ENCODE data around the gene MYH6. TPM values are rescaled to one million over a fixed set of nuclear protein-coding genes. Genes with fewer than 3 reads are reported as not detected.

Gene MYH6
- total RNA-seq, 1 donor from 2014 or later: 0.11 TPM

GRCh38 chr14:23442721-23443356 lies 34.8 kb upstream of the MYH6 start:
- intact Hi-C loops (cut with micrococcal nuclease): no loop called here
- Mint-ChIP-seq H3K27ac (no peak overlapping the region), H3K9me3 (no peaks in the 10 kb centered on the region), H3K36me3 (ENCODE audit: low read depth) (no peaks in the 10 kb centered on the region), H3K4me1 (ENCODE audit: low read depth) (no peaks in the 10 kb centered on the region), H3K4me3 (ENCODE audit: low read depth) (no peak overlapping the region), H3K27me3 (ENCODE audit: low read depth) (peaks cover 4% of the 10 kb centered on the region)
- DNase-seq (ENCODE audit: low spot score): no peak

DNA sequence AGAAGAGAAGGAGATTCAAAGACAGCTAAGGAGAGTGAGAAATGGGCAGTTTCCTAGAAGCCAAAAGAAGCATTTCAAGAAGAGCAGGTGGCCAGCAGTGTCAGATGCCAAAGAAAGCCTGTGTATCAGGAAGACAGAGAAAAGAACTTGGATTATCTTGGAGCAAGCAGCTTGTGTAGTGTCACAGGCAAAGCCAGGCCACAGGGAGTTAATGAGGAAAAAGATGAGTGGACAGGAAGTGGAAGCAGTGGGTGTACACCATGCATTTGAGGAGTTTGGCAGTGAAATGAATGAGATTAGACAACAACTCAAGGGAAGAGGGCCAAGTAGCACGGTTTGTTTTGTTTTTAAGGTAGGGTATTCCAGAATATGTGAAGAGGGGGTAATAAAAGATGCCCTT lies 33.0 kb upstream of the MYH6 start:
- Mint-ChIP-seq H3K4me3 (ENCODE audit: low read depth) (no peak overlapping the region), H3K36me3 (ENCODE audit: low read depth) (no peaks in the 10 kb centered on the region), H3K9me3 (no peaks in the 10 kb centered on the region), H3K4me1 (ENCODE audit: low read depth) (no peaks in the 10 kb centered on the region), H3K27ac (no peak overlapping the region), H3K27me3 (ENCODE audit: low read depth) (peaks cover 4% of the 10 kb centered on the region)
- intact Hi-C loops (cut with micrococcal nuclease): no loop called here
- DNase-seq (ENCODE audit: low spot score): no peak

DNA sequence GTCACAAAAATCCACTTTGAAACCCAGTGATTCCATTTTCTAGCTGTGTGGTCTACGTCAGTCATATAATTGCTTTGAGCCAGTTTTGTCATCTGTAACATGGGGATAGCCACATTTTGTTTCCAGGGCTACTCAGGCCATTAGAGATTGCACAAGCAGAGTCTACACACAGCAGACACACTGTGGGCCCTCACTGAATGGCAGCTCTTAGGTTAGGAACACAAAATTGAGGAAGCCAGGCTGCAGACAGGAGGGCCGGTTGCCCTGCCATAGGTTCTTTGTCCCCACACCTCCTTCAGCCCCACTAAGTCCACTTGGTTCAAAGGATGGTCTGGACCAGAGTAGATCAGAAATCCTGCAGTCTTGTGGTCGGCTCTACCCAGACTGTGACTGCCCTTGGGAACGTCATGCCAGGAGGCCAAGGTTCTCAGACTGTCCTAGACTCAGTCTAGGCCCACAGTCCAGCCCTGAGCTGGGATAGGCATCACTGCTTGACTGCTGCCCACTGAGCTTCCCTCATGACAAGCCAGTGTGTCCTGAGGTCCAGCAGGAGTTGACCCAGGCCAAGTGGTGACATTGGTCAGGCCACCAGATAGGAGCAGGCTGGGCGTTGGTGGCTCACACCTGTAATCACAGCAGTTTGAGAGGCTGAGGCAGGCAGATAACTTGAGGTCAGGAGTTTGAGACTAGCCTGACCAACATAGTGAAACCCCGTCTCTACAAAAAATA lies 31.2 kb upstream of the MYH6 start:
- Mint-ChIP-seq H3K4me3 (ENCODE audit: low read depth) (no peak overlapping the region), H3K4me1 (ENCODE audit: low read depth) (no peaks in the 10 kb centered on the region), H3K36me3 (ENCODE audit: low read depth) (no peaks in the 10 kb centered on the region), H3K27me3 (ENCODE audit: low read depth) (peaks cover 4% of the 10 kb centered on the region), H3K9me3 (no peaks in the 10 kb centered on the region), H3K27ac (no peak overlapping the region)
- intact Hi-C loops (cut with micrococcal nuclease): no loop called here
- DNase-seq (ENCODE audit: low spot score): no peak

GRCh38 chr14:23438101-23438971 lies 30.3 kb upstream of the MYH6 start:
- Mint-ChIP-seq H3K4me1 (ENCODE audit: low read depth) (no peaks in the 10 kb centered on the region), H3K9me3 (no peaks in the 10 kb centered on the region), H3K36me3 (ENCODE audit: low read depth) (no peaks in the 10 kb centered on the region), H3K27me3 (ENCODE audit: low read depth) (peaks cover 2% of the 10 kb centered on the region), H3K27ac (no peak overlapping the region), H3K4me3 (ENCODE audit: low read depth) (no peak overlapping the region)
- no peak for DNase-seq (ENCODE audit: low spot score)
- intact Hi-C loops (cut with micrococcal nuclease): no loop called here

DNA sequence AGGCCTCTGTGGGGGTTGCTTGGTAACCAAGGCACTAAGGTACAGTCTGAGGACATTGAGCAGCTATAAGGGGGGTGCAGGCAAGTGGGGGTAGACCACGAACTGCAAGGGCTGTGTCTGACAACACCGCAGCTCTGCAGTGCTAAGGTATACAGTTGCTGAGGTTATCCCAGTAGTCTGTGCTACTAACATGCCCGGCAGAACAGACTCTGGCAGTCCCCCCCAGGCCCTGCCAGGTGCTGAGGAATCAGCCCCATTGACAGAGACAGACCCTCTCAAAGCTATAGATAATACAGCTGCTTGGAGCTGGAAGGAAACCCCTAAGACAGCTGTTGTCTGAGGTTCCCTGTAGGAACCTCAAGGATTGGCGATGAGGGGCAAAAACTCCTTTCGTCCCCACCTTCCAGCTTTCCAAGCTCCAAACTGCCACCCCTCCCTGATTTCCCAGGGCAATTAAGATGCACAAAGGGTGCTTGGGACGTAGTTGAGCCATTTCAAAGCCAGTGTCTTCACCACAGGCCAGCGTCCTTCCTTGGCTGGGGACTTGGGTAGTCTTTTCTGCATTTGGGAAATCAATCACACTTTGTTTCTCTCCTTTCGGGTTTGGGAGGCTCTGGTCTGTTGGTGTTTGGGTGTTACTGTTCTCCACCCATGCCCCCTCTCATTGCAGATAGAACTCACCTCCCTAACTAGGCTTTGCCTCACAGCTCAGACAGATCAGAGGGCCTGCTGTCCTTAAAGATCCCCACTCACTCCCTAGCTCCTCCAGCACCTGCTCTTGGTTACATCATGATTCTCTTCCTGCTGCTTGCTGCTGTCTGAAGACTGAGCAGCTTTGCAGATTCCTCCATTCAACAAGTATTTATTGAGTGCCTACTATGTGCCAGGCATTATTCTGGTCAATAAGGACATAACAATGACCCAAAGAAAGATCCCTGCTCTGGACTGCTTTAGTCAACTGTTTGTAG lies 29.3 kb upstream of the MYH6 start:
- no peaks in the 10 kb centered on the region for H3K36me3 Mint-ChIP-seq (ENCODE audit: low read depth)
- no peak overlapping the region for H3K27ac Mint-ChIP-seq
- H3K4me1 Mint-ChIP-seq (ENCODE audit: low read depth): no peaks in the 10 kb centered on the region
- intact Hi-C loops (cut with micrococcal nuclease): no loop called here
- no peak for DNase-seq (ENCODE audit: low spot score)
- no peak overlapping the region for H3K4me3 Mint-ChIP-seq (ENCODE audit: low read depth)
- peaks cover 2% of the 10 kb centered on the region for H3K27me3 Mint-ChIP-seq (ENCODE audit: low read depth)
- no peaks in the 10 kb centered on the region for H3K9me3 Mint-ChIP-seq

DNA sequence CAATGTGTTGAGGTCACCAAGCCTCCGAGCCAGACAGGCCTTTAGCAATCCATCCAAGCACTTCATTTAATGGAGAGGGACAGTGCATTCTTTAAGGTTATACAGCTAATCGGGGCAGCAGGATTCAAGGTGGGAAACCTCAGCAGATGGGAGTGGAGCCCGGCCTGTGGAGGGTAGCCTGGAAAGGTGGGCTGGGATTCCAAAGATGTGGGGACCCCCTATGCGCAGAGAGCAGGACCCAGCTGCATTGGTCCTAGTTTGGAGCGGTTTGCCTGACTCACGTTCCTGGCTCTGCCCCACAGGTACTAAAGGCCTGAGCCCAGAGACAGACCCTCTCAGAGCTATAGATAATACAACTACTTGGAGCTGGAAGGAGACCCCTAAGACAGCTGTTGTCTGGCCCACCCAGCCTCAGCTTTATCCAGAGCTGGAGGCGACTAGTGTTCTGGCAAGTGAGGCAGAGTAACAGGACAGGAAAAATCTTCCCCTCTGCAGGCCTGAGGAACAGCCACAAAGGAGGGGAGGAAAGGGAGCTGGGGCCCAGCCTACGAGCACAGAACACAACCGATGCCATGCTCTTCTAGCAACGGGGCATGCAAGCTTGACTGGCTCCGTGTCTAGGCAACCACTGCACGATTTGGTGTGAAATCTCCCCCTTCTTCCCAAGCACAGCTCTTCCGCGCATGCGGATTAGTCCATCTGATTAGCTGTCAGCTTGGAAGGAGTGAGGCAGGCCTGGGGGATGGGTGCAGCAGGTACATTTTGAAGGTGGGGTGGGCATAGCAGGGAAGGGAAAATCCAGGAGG lies 28.5 kb upstream of the MYH6 start:
- no peak overlapping the region for H3K4me3 Mint-ChIP-seq (ENCODE audit: low read depth)
- H3K9me3 Mint-ChIP-seq: no peaks in the 10 kb centered on the region
- no peaks in the 10 kb centered on the region for H3K36me3 Mint-ChIP-seq (ENCODE audit: low read depth)
- no peaks in the 10 kb centered on the region for H3K4me1 Mint-ChIP-seq (ENCODE audit: low read depth)
- H3K27me3 Mint-ChIP-seq (ENCODE audit: low read depth): peaks cover 2% of the 10 kb centered on the region
- no peak for DNase-seq (ENCODE audit: low spot score)
- no peak overlapping the region for H3K27ac Mint-ChIP-seq
- intact Hi-C loops (cut with micrococcal nuclease): no loop called here

- no peaks in the 10 kb centered on the region for H3K27me3 Mint-ChIP-seq (ENCODE audit: low read depth)
- DNase-seq (ENCODE audit: low spot score): no peak
- H3K27ac Mint-ChIP-seq: no peak within 1 kb of the TSS
- no peaks in the 10 kb centered on the region for H3K9me3 Mint-ChIP-seq
- no peaks in the 10 kb centered on the region for H3K4me1 Mint-ChIP-seq (ENCODE audit: low read depth)
- H3K36me3 Mint-ChIP-seq (ENCODE audit: low read depth): no peaks in the 10 kb centered on the region
- intact Hi-C loops (cut with micrococcal nuclease): no loop called here
- no peak within 1 kb of the TSS for H3K4me3 Mint-ChIP-seq (ENCODE audit: low read depth)
These were observed 27.7 kb upstream of the MYH6 start, which contains the start of gene MYH7 for GRCh38 chr14:23435543-23436326. MYH7 (minus strand) TSS chr14:23435660; CDS start chr14:23433732, 1,928 bp downstream.

- Mint-ChIP-seq H3K9me3 (no peaks in the 10 kb centered on the region), H3K36me3 (ENCODE audit: low read depth) (no peaks in the 10 kb centered on the region), H3K27ac (no peak overlapping the region), H3K4me3 (ENCODE audit: low read depth) (no peak overlapping the region), H3K27me3 (ENCODE audit: low read depth) (no peaks in the 10 kb centered on the region), H3K4me1 (ENCODE audit: low read depth) (no peaks in the 10 kb centered on the region)
- intact Hi-C loops (cut with micrococcal nuclease): no loop called here
- DNase-seq (ENCODE audit: low spot score): no peak
These were observed 26.6 kb upstream of the MYH6 start for GRCh38 chr14:23434488-23435222.

- DNase-seq (ENCODE audit: low spot score): no peak
- H3K27me3 Mint-ChIP-seq (ENCODE audit: low read depth): no peaks in the 10 kb centered on the region
- H3K36me3 Mint-ChIP-seq (ENCODE audit: low read depth): no peaks in the 10 kb centered on the region
- intact Hi-C loops (cut with micrococcal nuclease): no loop called here
- H3K9me3 Mint-ChIP-seq: no peaks in the 10 kb centered on the region
- no peak overlapping the region for H3K4me3 Mint-ChIP-seq (ENCODE audit: low read depth)
- H3K27ac Mint-ChIP-seq: no peak overlapping the region
- H3K4me1 Mint-ChIP-seq (ENCODE audit: low read depth): no peaks in the 10 kb centered on the region
These were observed 25.4 kb upstream of the MYH6 start for GRCh38 chr14:23433457-23433856.

GRCh38 chr14:23432946-23433345 lies 24.9 kb upstream of the MYH6 start:
- Mint-ChIP-seq H3K4me1 (ENCODE audit: low read depth) (no peaks in the 10 kb centered on the region), H3K36me3 (ENCODE audit: low read depth) (no peaks in the 10 kb centered on the region), H3K27me3 (ENCODE audit: low read depth) (no peaks in the 10 kb centered on the region), H3K4me3 (ENCODE audit: low read depth) (no peak overlapping the region), H3K9me3 (no peaks in the 10 kb centered on the region), H3K27ac (no peak overlapping the region)
- intact Hi-C loops (cut with micrococcal nuclease): no loop called here
- no peak for DNase-seq (ENCODE audit: low spot score)

Data from activated T-helper 2 cell treated with anti-CD3 and anti-CD28 coated beads, Interferon-gamma antibody, Interleukin-2, Interleukin-4, amounts not matched to agents 10 μg/mL and 5 μg/mL and 100 μg/mL, durations not matched to agents 14 hours and 24 hours and 36 hours (primary cell).